Panc1 (cell line): Measurements from ENCODE around the gene PRAC1.

Experiments used
- CTCF ChIP-seq: fragments of 450-650 bp; IDR thresholded peaks from 2 replicates; pipeline ENCODE4 v1.5.1; 2017; ENCODE audit warnings: mild to moderate bottlenecking
- POLR2AphosphoS5 ChIP-seq: IDR thresholded peaks from 2 replicates; pipeline ENCODE4 v1.6.1; 2012; ENCODE audit warnings: mild to moderate bottlenecking, low read depth, low read length, moderate library complexity
- REST ChIP-seq, 2 experiments: IDR thresholded peaks; 2 replicates each; pipeline ENCODE4 v1.6.1; 2011 to 2012; ENCODE audit warnings: low read depth in 2 of 2, control low read depth in 1 of 2, low read length in 1 of 2, mild to moderate bottlenecking in 1 of 2, moderate library complexity in 1 of 2; ENCODE audit not compliant: insufficient read depth in 1 of 2
- SIN3A ChIP-seq: IDR thresholded peaks from 2 replicates; pipeline ENCODE4 v1.6.1; 2012; ENCODE audit warnings: low read depth, mild to moderate bottlenecking, low read length, moderate library complexity, borderline replicate concordance; ENCODE audit not compliant: insufficient read depth
- TCF7L2 ChIP-seq: IDR thresholded peaks from 2 replicates; pipeline ENCODE4 v1.6.1; 2011; ENCODE audit warnings: mild to moderate bottlenecking, low read depth, low read length, inconsistent platforms

- TF ChIP-seq POLR2AphosphoS5: no peak
- no peak for TF ChIP-seq CTCF
- no peak for TF ChIP-seq REST (IDR thresholded peaks at IDR 0.05; ENCODE audit: insufficient read depth in 1 of 2, low read depth in 2 of 2, low read length in 1 of 2)
- TF ChIP-seq TCF7L2: no peak
- no peak for TF ChIP-seq SIN3A
These were observed 26.6 kb upstream of the PRAC1 start for GRCh38 chr17:48748718-48749566.
